Activated naive CD4-positive, alpha-beta T cell treated with anti-CD3 and anti-CD28 coated beads, Interleukin-2, amount 10 ng/mL, durations not matched to agents 7 days and 5 days (primary cell): Measurements from ENCODE around the gene TULP4.

Source experiments
- CTCF ChIA-PET: fragments of 350-600 bp; sonication (Branson Sonifier 250); formaldehyde crosslinking; loops from one replicate; lab custom pipeline; 2021; ENCODE audit warnings: antibody characterized with exemption; lab: Charles Lee
- DNase-seq: peaks from one replicate; pipeline ENCODE4 v3.0.0-alpha.2; 2020
- H3K27ac Mint-ChIP-seq: one replicate; pipeline ENCODE4 v1.8.0; 2021; ENCODE audit warnings: mild to moderate bottlenecking, moderate library complexity, mixed read lengths
- H3K27me3 Mint-ChIP-seq: one replicate; pipeline ENCODE4 v1.8.0; 2021; ENCODE audit warnings: mild to moderate bottlenecking, mixed read lengths
- H3K36me3 Mint-ChIP-seq: one replicate; pipeline ENCODE4 v1.8.0; 2021; ENCODE audit warnings: mixed read lengths
- H3K4me1 Mint-ChIP-seq: one replicate; pipeline ENCODE4 v1.8.0; 2021; ENCODE audit warnings: mixed read lengths
- H3K4me3 Mint-ChIP-seq: one replicate; pipeline ENCODE4 v1.8.0; 2021; ENCODE audit warnings: mild to moderate bottlenecking, moderate library complexity, mixed read lengths
- H3K9me3 Mint-ChIP-seq: one replicate; pipeline ENCODE4 v1.8.0; 2021; ENCODE audit warnings: mixed read lengths

Gene TULP4

GRCh38 chr6:158505194-158505593 lies 192.9 kb downstream of the TULP4 start:
- Mint-ChIP-seq H3K27me3 (no peaks in the 10 kb centered on the region), H3K4me1 (no peaks in the 10 kb centered on the region), H3K36me3 (peaks cover 8% of the 10 kb centered on the region), H3K9me3 (no peaks in the 10 kb centered on the region), H3K4me3 (no peak overlapping the region), H3K27ac (no peak overlapping the region)
- CTCF ChIA-PET = no interaction called here
- no peak for DNase-seq

GRCh38 chr6:158506601-158507000 lies 194.3 kb downstream of the TULP4 start:
- no peaks in the 10 kb centered on the region for H3K9me3 Mint-ChIP-seq
- peaks cover 8% of the 10 kb centered on the region for H3K36me3 Mint-ChIP-seq
- CTCF ChIA-PET = no interaction called here
- H3K27me3 Mint-ChIP-seq = no peaks in the 10 kb centered on the region
- no peak overlapping the region for H3K4me3 Mint-ChIP-seq
- no peak overlapping the region for H3K27ac Mint-ChIP-seq
- H3K4me1 Mint-ChIP-seq = no peaks in the 10 kb centered on the region
- DNase-seq = no peak

- Mint-ChIP-seq H3K27ac (no peak overlapping the region), H3K9me3 (no peaks in the 10 kb centered on the region), H3K4me3 (no peak overlapping the region), H3K4me1 (no peaks in the 10 kb centered on the region), H3K27me3 (no peaks in the 10 kb centered on the region), H3K36me3 (peaks cover 8% of the 10 kb centered on the region)
- CTCF ChIA-PET = no interaction called here
- DNase-seq = no peak
Observed at GRCh38 chr6:158507174-158507573, 194.9 kb downstream of the TULP4 start.

GRCh38 chr6:158508450-158508849 lies 196.2 kb downstream of the TULP4 start:
- H3K9me3 Mint-ChIP-seq = no peaks in the 10 kb centered on the region
- no peak for DNase-seq
- CTCF ChIA-PET = no interaction called here
- no peak overlapping the region for H3K4me3 Mint-ChIP-seq
- H3K27ac Mint-ChIP-seq = no peak overlapping the region
- peaks cover 3% of the 10 kb centered on the region for H3K36me3 Mint-ChIP-seq
- no peaks in the 10 kb centered on the region for H3K27me3 Mint-ChIP-seq
- peaks cover 1% of the 10 kb centered on the region for H3K4me1 Mint-ChIP-seq

GRCh38 chr6:158509465-158509864 lies 197.2 kb downstream of the TULP4 start:
- Mint-ChIP-seq H3K9me3 (no peaks in the 10 kb centered on the region), H3K27me3 (peaks cover 5% of the 10 kb centered on the region), H3K36me3 (no peaks in the 10 kb centered on the region), H3K4me1 (peaks cover 11% of the 10 kb centered on the region), H3K4me3 (no peak overlapping the region), H3K27ac (no peak overlapping the region)
- CTCF ChIA-PET = interaction anchor here (0.9 to 1.1 kb wide), 2 partner anchors 9 to 288 kb away, joined by 4 read pairs; no protein-coding TSS in a partner anchor
- DNase-seq = no peak

- no peak overlapping the region for H3K27ac Mint-ChIP-seq
- CTCF ChIA-PET = interaction anchor here (1.9 kb wide), 1 partner anchor 292 kb away, joined by 4 read pairs; no protein-coding TSS in a partner anchor
- H3K27me3 Mint-ChIP-seq = peaks cover 24% of the 10 kb centered on the region
- H3K36me3 Mint-ChIP-seq = no peaks in the 10 kb centered on the region
- peaks cover 43% of the 10 kb centered on the region for H3K4me1 Mint-ChIP-seq
- no peak overlapping the region for H3K4me3 Mint-ChIP-seq
- no peaks in the 10 kb centered on the region for H3K9me3 Mint-ChIP-seq
- DNase-seq = no peak
Observed at GRCh38 chr6:158512809-158513208, 200.5 kb downstream of the TULP4 start.

- Mint-ChIP-seq H3K4me3 (no peak overlapping the region), H3K27me3 (peaks cover 32% of the 10 kb centered on the region), H3K9me3 (no peaks in the 10 kb centered on the region), H3K36me3 (no peaks in the 10 kb centered on the region), H3K4me1 (peaks cover 54% of the 10 kb centered on the region), H3K27ac (peak overlapping the region; percentile 26)
- DNase-seq = no peak
- CTCF ChIA-PET = interaction anchor here (0.5 to 1.9 kb wide), 5 partner anchors 53 to 300 kb away, joined by 3 to 4 read pairs (median 3); no protein-coding TSS in a partner anchor
Observed at GRCh38 chr6:158514176-158514575, 201.9 kb downstream of the TULP4 start.

GRCh38 chr6:158514991-158515390 lies 202.7 kb downstream of the TULP4 start:
- DNase-seq = no peak
- H3K36me3 Mint-ChIP-seq = no peaks in the 10 kb centered on the region
- H3K27me3 Mint-ChIP-seq = peaks cover 41% of the 10 kb centered on the region
- no peak overlapping the region for H3K27ac Mint-ChIP-seq
- no peak overlapping the region for H3K4me3 Mint-ChIP-seq
- H3K9me3 Mint-ChIP-seq = no peaks in the 10 kb centered on the region
- peaks cover 54% of the 10 kb centered on the region for H3K4me1 Mint-ChIP-seq
- CTCF ChIA-PET = interaction anchor here (0.8 kb wide), 1 partner anchor 301 kb away, joined by 3 read pairs; no protein-coding TSS in a partner anchor

GRCh38 chr6:158516098-158516497 lies 203.8 kb downstream of the TULP4 start:
- H3K4me1 Mint-ChIP-seq = peaks cover 54% of the 10 kb centered on the region
- H3K4me3 Mint-ChIP-seq = no peak overlapping the region
- H3K27me3 Mint-ChIP-seq = peaks cover 49% of the 10 kb centered on the region
- CTCF ChIA-PET = interaction anchor here (1.5 kb wide), 1 partner anchor 295 kb away, joined by 6 read pairs; no protein-coding TSS in a partner anchor
- H3K27ac Mint-ChIP-seq = no peak overlapping the region
- no peaks in the 10 kb centered on the region for H3K36me3 Mint-ChIP-seq
- no peaks in the 10 kb centered on the region for H3K9me3 Mint-ChIP-seq
- DNase-seq = no peak

- peaks cover 56% of the 10 kb centered on the region for H3K27me3 Mint-ChIP-seq
- no peak overlapping the region for H3K27ac Mint-ChIP-seq
- DNase-seq = no peak
- no peaks in the 10 kb centered on the region for H3K9me3 Mint-ChIP-seq
- H3K4me1 Mint-ChIP-seq = peaks cover 54% of the 10 kb centered on the region
- H3K36me3 Mint-ChIP-seq = no peaks in the 10 kb centered on the region
- H3K4me3 Mint-ChIP-seq = no peak overlapping the region
- CTCF ChIA-PET = interaction anchor here (0.6 to 1.5 kb wide), 3 partner anchors 36 to 296 kb away, joined by 3 to 6 read pairs (median 3); no protein-coding TSS in a partner anchor
Observed at GRCh38 chr6:158517038-158517437, 204.8 kb downstream of the TULP4 start.

- Mint-ChIP-seq H3K4me1 (peaks cover 54% of the 10 kb centered on the region), H3K4me3 (peak overlapping the region; percentile 77), H3K9me3 (no peaks in the 10 kb centered on the region), H3K27me3 (peaks cover 58% of the 10 kb centered on the region), H3K36me3 (no peaks in the 10 kb centered on the region), H3K27ac (peak overlapping the region; percentile 71)
- CTCF ChIA-PET = no interaction called here
- DNase-seq = no peak
Observed at GRCh38 chr6:158517581-158517980, 205.3 kb downstream of the TULP4 start.

- Mint-ChIP-seq H3K27me3 (peaks cover 66% of the 10 kb centered on the region), H3K36me3 (no peaks in the 10 kb centered on the region), H3K9me3 (no peaks in the 10 kb centered on the region), H3K4me3 (peak overlapping the region; percentile 77), H3K4me1 (peaks cover 53% of the 10 kb centered on the region), H3K27ac (peak overlapping the region; percentile 80)
- peak; percentile 82 for DNase-seq
- CTCF ChIA-PET = interaction anchor here (0.6 to 2.4 kb wide), 12 partner anchors 9 to 313 kb away, joined by 3 to 20 read pairs (median 4); no protein-coding TSS in a partner anchor
Observed at GRCh38 chr6:158518191-158519127, 206.2 kb downstream of the TULP4 start.

GRCh38 chr6:158519300-158519699 lies 207.0 kb downstream of the TULP4 start:
- no peaks in the 10 kb centered on the region for H3K36me3 Mint-ChIP-seq
- peaks cover 70% of the 10 kb centered on the region for H3K27me3 Mint-ChIP-seq
- CTCF ChIA-PET = interaction anchor here (0.6 to 2.4 kb wide), 12 partner anchors 10 to 313 kb away, joined by 3 to 20 read pairs (median 4); no protein-coding TSS in a partner anchor
- H3K27ac Mint-ChIP-seq = no peak overlapping the region
- H3K4me3 Mint-ChIP-seq = no peak overlapping the region
- H3K9me3 Mint-ChIP-seq = no peaks in the 10 kb centered on the region
- DNase-seq = no peak
- H3K4me1 Mint-ChIP-seq = peaks cover 45% of the 10 kb centered on the region

GRCh38 chr6:158519761-158520160 lies 207.5 kb downstream of the TULP4 start:
- Mint-ChIP-seq H3K36me3 (no peaks in the 10 kb centered on the region), H3K4me3 (no peak overlapping the region), H3K27ac (peak overlapping the region; percentile 38), H3K9me3 (no peaks in the 10 kb centered on the region), H3K4me1 (peaks cover 40% of the 10 kb centered on the region), H3K27me3 (peaks cover 74% of the 10 kb centered on the region)
- CTCF ChIA-PET = interaction anchor here (0.5 to 2.4 kb wide), 6 partner anchors 22 to 335 kb away, joined by 3 to 20 read pairs (median 4); no protein-coding TSS in a partner anchor
- no peak for DNase-seq
